Keratinocyte (primary cell): ENCODE results near the gene ZNF784. TPM values are rescaled to one million over a fixed set of nuclear protein-coding genes. Genes with fewer than 3 reads are reported as not detected.

Experiments
- DNase-seq: peaks from one replicate; pipeline ENCODE4 v3.0.0-alpha.2; 2011; ENCODE audit warnings: low read depth, missing footprints, low spot score
- FAIRE-seq: peaks from 2 replicates; lab custom pipeline; 2011; peaks lifted over from hg19 to GRCh38; lab: Jason Lieb, UNC
- H2AFZ ChIP-seq: 2 replicates; pipeline ENCODE4 v1.6.0; 2012; ENCODE audit warnings: low read length, control low read depth, inconsistent platforms; ENCODE audit not compliant: control insufficient read depth
- H3K27ac ChIP-seq: 2 replicates; pipeline ENCODE4 v1.5.1; 2011; ENCODE audit warnings: low read length; ENCODE audit not compliant: control insufficient read depth, insufficient read depth
- H3K27me3 ChIP-seq: 3 replicates; pipeline ENCODE4 v1.6.0; 2011; ENCODE audit warnings: low read length; ENCODE audit not compliant: control insufficient read depth, insufficient read depth; ENCODE audit errors: extremely low read depth
- H3K36me3 ChIP-seq, 2 experiments: 2 replicates in 1 of 2; 3 replicates in 1 of 2; pipeline ENCODE4 v1.5.1; 2011; ENCODE audit warnings: low read length in 2 of 2, mild to moderate bottlenecking in 1 of 2; ENCODE audit not compliant: control insufficient read depth in 2 of 2, insufficient read depth in 2 of 2; ENCODE audit errors: extremely low read depth in 1 of 2
- H3K4me1 ChIP-seq: 3 replicates; pipeline ENCODE4 v1.5.1; 2011; ENCODE audit warnings: low read length; ENCODE audit not compliant: control insufficient read depth, insufficient read depth; ENCODE audit errors: extremely low read depth
- H3K4me2 ChIP-seq: 3 replicates; pipeline ENCODE4 v1.6.0; 2011; ENCODE audit warnings: low read depth, low read length; ENCODE audit not compliant: control insufficient read depth, insufficient read depth; ENCODE audit errors: extremely low read depth
- H3K4me3 ChIP-seq, 3 experiments: fragments of 200-600 bp in 1 of 3; sonication (generic) in 1 of 3; 2 replicates in 2 of 3; 3 replicates in 1 of 3; pipeline ENCODE4 v1.5.1; 2011 to 2016; ENCODE audit warnings: low read length in 3 of 3, mild to moderate bottlenecking in 3 of 3, control low read depth in 2 of 3, inconsistent platforms in 1 of 3, low read depth in 1 of 3, mixed read lengths in 1 of 3, mixed run types in 1 of 3, moderate library complexity in 1 of 3; ENCODE audit not compliant: control insufficient read depth in 2 of 3, insufficient read depth in 2 of 3; ENCODE audit errors: extremely low read depth in 1 of 3
- H3K79me2 ChIP-seq: 2 replicates; pipeline ENCODE4 v1.6.0; 2012; ENCODE audit warnings: low read length; ENCODE audit not compliant: control insufficient read depth, insufficient read depth
- H3K9ac ChIP-seq: 3 replicates; pipeline ENCODE4 v1.6.0; 2011; ENCODE audit warnings: low read length; ENCODE audit not compliant: control insufficient read depth, insufficient read depth; ENCODE audit errors: extremely low read depth
- H3K9me1 ChIP-seq: 3 replicates; pipeline ENCODE4 v1.6.0; 2011; ENCODE audit warnings: low read length; ENCODE audit not compliant: control insufficient read depth, insufficient read depth; ENCODE audit errors: extremely low read depth
- H3K9me3 ChIP-seq: 2 replicates; pipeline ENCODE4 v1.5.1; 2012; ENCODE audit warnings: low read depth, low read length; ENCODE audit not compliant: control insufficient read depth
- H4K20me1 ChIP-seq: 3 replicates; pipeline ENCODE4 v1.6.0; 2011; ENCODE audit warnings: low read length; ENCODE audit not compliant: control insufficient read depth, insufficient read depth; ENCODE audit errors: extremely low read depth
- EZH2 ChIP-seq: IDR thresholded peaks from one replicate; pipeline ENCODE4 v1.6.1; 2012; ENCODE audit warnings: inconsistent platforms, mild to moderate bottlenecking, low read length, moderate library complexity
- dilution Hi-C: fragments of 300-500 bp; cut with MboI; formaldehyde crosslinking; loops from one replicate; pipeline ENCODE4 v1.7.0; 2020; ENCODE audit warnings: low sequenced_read_pairs; ENCODE audit not compliant: extremely low pct_ligation_motif_present
- polyA plus RNA-seq, 5 experiments: library from polyadenylated mRNA; depleted of rRNA in 3 of 5; stranded (reverse) in 3 of 5; stranded (forward) in 1 of 5; unstranded in 1 of 5; fragments of >200 nt; gene quantifications; 1 replicate in 1 of 5; 2 replicates in 3 of 5; 3 replicates in 1 of 5; pipeline versions ENCODE4 v1.2.1 to v1.2.3, GENCODE V29; 2011 to 2012; ENCODE audit warnings: missing spikeins in 2 of 5, low read depth in 1 of 5, low replicate concordance in 1 of 5
- TF ChIP-seq, protein P1 (sequence below), 3 experiments: IDR thresholded peaks in 1 of 3; conservative IDR thresholded peaks in 1 of 3; optimal IDR thresholded peaks in 1 of 3; 2 replicates in 2 of 3; 3 replicates in 1 of 3; pipeline versions ENCODE3 to v1.5.1; 2011; ENCODE audit warnings: low read length in 3 of 3, mild to moderate bottlenecking in 3 of 3, moderate library complexity in 2 of 3, control low read depth in 1 of 3, inconsistent platforms in 1 of 3; ENCODE audit not compliant: insufficient read depth in 2 of 3; ENCODE audit errors: extremely low read depth in 1 of 3

ZNF784 gene
- polyA plus RNA-seq, 1 donor (not counting 4 experiments of a cell fraction or from before 2014, with no cell fraction given), result 2.1 TPM

DNA sequence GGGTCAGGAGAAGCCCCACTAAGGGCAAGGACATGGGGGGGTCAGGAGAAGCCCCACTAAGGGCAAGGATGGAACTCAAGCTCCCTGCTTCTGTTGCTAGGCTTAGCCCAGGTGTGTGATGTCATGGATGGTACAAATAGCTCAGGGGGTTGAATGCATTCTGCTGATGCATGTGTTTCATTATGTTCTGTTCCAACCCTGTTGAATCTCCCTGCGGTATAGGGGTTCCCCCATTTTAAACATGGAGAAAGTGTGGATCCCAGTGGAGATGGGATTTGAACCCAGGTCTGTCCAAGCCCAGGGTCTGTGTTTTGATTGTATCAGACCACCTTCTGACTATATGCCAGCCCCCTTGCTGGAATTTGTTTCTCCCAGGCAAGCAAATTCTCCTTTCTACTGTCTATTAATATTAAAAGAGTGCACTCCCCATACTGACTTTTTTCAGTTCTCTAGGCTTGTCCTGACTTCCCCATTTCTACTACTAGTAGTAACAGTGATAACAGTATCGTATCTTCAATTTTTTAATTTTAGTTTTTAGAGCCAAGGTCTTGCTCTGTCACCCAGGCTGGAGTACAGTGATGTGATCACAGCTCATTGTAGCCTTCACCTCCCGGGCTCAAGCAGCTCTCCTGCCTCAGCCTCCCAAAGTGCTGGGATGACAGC is 12.3 kb downstream of the ZNF784 start:
- H3K4me1 ChIP-seq, result no peaks in the 10 kb centered on the region
- no peak for TF ChIP-seq EZH2
- TF ChIP-seq, protein P1, sequence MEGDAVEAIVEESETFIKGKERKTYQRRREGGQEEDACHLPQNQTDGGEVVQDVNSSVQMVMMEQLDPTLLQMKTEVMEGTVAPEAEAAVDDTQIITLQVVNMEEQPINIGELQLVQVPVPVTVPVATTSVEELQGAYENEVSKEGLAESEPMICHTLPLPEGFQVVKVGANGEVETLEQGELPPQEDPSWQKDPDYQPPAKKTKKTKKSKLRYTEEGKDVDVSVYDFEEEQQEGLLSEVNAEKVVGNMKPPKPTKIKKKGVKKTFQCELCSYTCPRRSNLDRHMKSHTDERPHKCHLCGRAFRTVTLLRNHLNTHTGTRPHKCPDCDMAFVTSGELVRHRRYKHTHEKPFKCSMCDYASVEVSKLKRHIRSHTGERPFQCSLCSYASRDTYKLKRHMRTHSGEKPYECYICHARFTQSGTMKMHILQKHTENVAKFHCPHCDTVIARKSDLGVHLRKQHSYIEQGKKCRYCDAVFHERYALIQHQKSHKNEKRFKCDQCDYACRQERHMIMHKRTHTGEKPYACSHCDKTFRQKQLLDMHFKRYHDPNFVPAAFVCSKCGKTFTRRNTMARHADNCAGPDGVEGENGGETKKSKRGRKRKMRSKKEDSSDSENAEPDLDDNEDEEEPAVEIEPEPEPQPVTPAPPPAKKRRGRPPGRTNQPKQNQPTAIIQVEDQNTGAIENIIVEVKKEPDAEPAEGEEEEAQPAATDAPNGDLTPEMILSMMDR (optimal IDR thresholded peaks at IDR 0.05 in 1 of 3, IDR thresholded peaks at IDR 0.05 in 1 of 3, conservative IDR thresholded peaks at IDR 0.05 in 1 of 3; ENCODE audit: extremely low read depth in 1 of 3, insufficient read depth in 2 of 3, low read length in 3 of 3), result no peak
- H3K79me2 ChIP-seq, result peaks cover 47% of the 10 kb centered on the region
- no peaks in the 10 kb centered on the region for H4K20me1 ChIP-seq
- dilution Hi-C loops, result no loop called here
- no peak overlapping the region for H3K9ac ChIP-seq
- H3K9me1 ChIP-seq, result no peaks in the 10 kb centered on the region
- H3K4me3 ChIP-seq, result no peak overlapping the region
- peaks cover 5 to 16% of the 10 kb centered on the region in 2 experiments for H3K36me3 ChIP-seq
- H2AFZ ChIP-seq, result no peak overlapping the region
- no peak for DNase-seq
- no peaks in the 10 kb centered on the region for H3K9me3 ChIP-seq
- H3K4me2 ChIP-seq, result no peak overlapping the region
- H3K27me3 ChIP-seq, result no peaks in the 10 kb centered on the region
- H3K27ac ChIP-seq, result no peak overlapping the region
- no peak for FAIRE-seq

DNA sequence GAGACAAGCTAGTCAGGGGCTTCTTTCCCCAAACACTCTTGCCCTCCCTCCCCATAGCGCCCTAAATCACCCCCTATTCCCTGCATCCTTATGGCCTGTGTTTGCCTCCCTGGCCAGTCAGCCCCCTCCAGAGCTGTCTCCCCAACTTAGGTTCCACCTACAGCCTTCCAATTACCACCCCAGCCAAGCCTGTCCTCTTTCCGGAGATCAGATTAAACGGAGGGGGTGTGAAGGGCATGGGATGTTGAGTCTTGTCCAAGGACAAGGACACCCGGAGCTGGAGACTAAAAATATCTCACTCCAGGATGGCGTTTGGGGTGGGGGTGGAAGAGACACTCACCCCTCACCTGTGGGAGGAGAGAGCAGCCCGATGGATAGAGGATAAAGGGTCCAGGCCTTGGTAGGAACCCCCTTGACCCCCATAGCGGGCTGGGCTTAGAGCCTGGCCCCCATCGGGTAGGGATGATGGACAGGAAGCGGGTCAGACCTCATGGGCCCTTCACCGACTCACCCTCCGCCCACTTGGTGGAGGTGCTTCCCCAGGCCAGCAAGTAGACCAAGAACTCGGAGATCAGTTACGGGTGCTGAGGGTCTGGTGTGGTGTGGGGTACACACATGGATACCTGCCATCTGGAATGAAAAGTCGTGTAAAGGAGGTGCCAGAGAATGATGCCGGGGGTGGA is 12.9 kb downstream of the ZNF784 start:
- no peak overlapping the region for H3K9ac ChIP-seq
- no peak for TF ChIP-seq EZH2
- TF ChIP-seq, protein P1 (optimal IDR thresholded peaks at IDR 0.05 in 1 of 3, IDR thresholded peaks at IDR 0.05 in 1 of 3, conservative IDR thresholded peaks at IDR 0.05 in 1 of 3; ENCODE audit: extremely low read depth in 1 of 3, insufficient read depth in 2 of 3, low read length in 3 of 3), result no peak
- peaks cover 54% of the 10 kb centered on the region for H3K79me2 ChIP-seq
- DNase-seq (no peak), FAIRE-seq (no peak)
- H3K4me2 ChIP-seq, result no peak overlapping the region
- peaks cover 11 to 17% of the 10 kb centered on the region in 2 experiments for H3K36me3 ChIP-seq
- H3K4me1 ChIP-seq, result peaks cover 6% of the 10 kb centered on the region
- H3K27ac ChIP-seq, result no peak overlapping the region
- H4K20me1 ChIP-seq, result no peaks in the 10 kb centered on the region
- no peaks in the 10 kb centered on the region for H3K9me1 ChIP-seq
- H3K4me3 ChIP-seq, result no peak overlapping the region
- no peak overlapping the region for H2AFZ ChIP-seq
- dilution Hi-C loops, result no loop called here
- H3K9me3 ChIP-seq, result no peaks in the 10 kb centered on the region
- H3K27me3 ChIP-seq, result no peaks in the 10 kb centered on the region
